AG04450 (cell line): ENCODE data around the gene UBXN1. TPM values are rescaled to one million over a fixed set of nuclear protein-coding genes. Genes with fewer than 3 reads are reported as not detected.

Experiments used
- CTCF ChIA-PET: fragments of 300-600, 350-600 bp; formaldehyde crosslinking; extraction: SDS; loops from one replicate; lab custom pipeline; 2022; ENCODE audit warnings: antibody characterized with exemption, inconsistent platforms; lab: Charles Lee
- POLR2A ChIA-PET: fragments of 350-600 bp; formaldehyde crosslinking; extraction: SDS; loops from one replicate; lab custom pipeline; 2021; ENCODE audit warnings: antibody characterized with exemption, inconsistent platforms; lab: Yijun Ruan, JAX
- DNase-seq: peaks from one replicate; pipeline ENCODE4 v3.0.0-alpha.2; 2011; ENCODE audit warnings: low read depth, low spot score
- H3K27ac ChIP-seq: one replicate; pipeline ENCODE4 v1.5.1; 2012; ENCODE audit warnings: low read depth, low read length, control low read depth
- H3K27me3 ChIP-seq: one replicate; pipeline ENCODE4 v1.6.0; 2012; ENCODE audit warnings: low read length; ENCODE audit not compliant: control insufficient read depth, insufficient read depth
- H3K4me3 ChIP-seq: 2 replicates; pipeline ENCODE4 v1.5.1; 2011; ENCODE audit warnings: mild to moderate bottlenecking, low read depth, low read length, control low read depth
- H3K9me3 ChIP-seq: 2 replicates; pipeline ENCODE4 v1.5.1; 2012; ENCODE audit warnings: low read length; ENCODE audit not compliant: control insufficient read depth, insufficient read depth
- CTCF ChIP-seq: IDR thresholded peaks from 2 replicates; pipeline ENCODE4 v1.5.1; 2011; ENCODE audit warnings: low read depth, low read length, control low read depth, inconsistent platforms
- polyA plus RNA-seq: library from polyadenylated mRNA; depleted of rRNA; stranded (reverse); fragments of >200 nt; gene quantifications from 2 replicates; pipeline ENCODE4 v1.2.3, GENCODE V29; 2011; rRNA removed
- small RNA-seq: library from RNA; depleted of rRNA; stranded (forward); fragments of <200 nt; gene quantifications from one replicate; pipeline ENCODE3, GENCODE V24; 2012; ENCODE audit warnings: low read depth; ENCODE audit not compliant: insufficient read length

Gene UBXN1
- polyA plus RNA-seq, 1 experiment, result 100 TPM

DNA sequence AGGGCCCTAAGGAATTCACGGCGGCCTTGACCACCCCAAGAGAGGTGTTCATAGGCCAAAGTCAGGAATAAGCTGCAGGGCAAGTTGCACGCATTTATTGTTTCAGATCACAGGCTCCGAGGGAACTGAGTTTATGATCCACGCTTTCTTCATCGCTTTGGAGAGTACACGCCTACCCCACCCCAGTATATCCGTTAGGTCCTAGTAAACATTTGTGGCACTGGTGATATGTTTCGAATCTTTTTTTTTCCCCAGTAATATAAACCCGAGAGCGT, 33.3 kb downstream of the UBXN1 start:
- H3K27me3 ChIP-seq, result no peaks in the 10 kb centered on the region
- POLR2A ChIA-PET, result interaction anchor here (0.8 to 2.0 kb wide), 6 partner anchors 19 to 72 kb away, joined by 3 to 33 read pairs (median 5); partner anchors contain the start of genes B3GAT3, C11orf98, CSKMT and EEF1G
- no peak for TF ChIP-seq CTCF
- no peak for DNase-seq
- H3K27ac ChIP-seq, result peak overlapping the region; percentile 94
- H3K4me3 ChIP-seq, result peak overlapping the region; percentile 93
- H3K9me3 ChIP-seq, result peaks cover 6% of the 10 kb centered on the region; the same call in 1 of the 2 replicates
- CTCF ChIA-PET, result interaction anchor here (0.9 kb wide), 1 partner anchor 251 kb away, joined by 3 read pairs; no protein-coding TSS in a partner anchor

DNA sequence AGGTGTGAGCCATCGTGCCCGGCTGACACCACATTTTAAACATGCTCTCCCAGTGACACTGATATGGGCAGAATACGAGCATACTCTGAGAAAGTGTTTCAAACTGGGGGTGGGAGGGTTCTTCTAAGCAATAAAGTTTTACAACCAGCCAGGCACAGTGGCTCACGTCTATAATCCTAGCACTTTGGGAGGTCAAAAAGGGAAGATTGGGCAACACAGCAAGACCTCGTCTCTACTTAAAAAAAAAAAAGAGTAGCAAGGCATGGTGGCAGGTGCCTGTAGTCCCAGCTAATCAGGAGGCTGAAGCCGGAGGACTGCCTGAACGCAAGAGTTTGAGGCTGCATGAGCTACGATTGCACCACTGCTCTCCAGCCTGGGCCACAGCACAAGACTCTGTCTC, 34.7 kb downstream of the UBXN1 start:
- DNase-seq, result no peak
- CTCF ChIA-PET, result no interaction called here
- TF ChIP-seq CTCF, result no peak
- POLR2A ChIA-PET, result interaction anchor here (0.7 to 0.8 kb wide), 2 partner anchors 9 to 21 kb away, joined by 3 to 5 read pairs; partner anchors contain the start of genes C11orf98, CSKMT and INTS5
- Histone ChIP-seq H3K27me3 (no peaks in the 10 kb centered on the region), H3K4me3 (no peak overlapping the region), H3K9me3 (peaks cover 6% of the 10 kb centered on the region; the same call in 1 of the 2 replicates), H3K27ac (no peak overlapping the region)

DNA sequence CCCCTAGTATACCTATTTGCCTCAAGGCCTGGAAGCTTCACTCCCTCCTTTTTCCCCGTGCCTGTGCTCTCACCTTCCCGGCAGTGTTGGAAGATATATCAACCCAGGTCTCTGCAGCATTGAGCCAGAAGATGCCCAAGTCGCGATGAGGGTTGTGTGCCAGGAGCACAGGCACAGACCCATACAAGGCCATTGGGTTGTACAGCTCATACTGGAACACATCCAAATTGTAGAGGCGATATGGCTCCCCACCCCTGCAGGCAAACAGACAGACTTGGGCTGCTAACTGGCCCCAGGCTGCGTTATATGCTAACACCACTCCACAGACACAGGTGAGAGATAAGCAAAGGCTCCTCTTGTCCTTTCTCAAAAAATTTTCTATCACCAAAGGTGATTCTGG, 46.4 kb downstream of the UBXN1 start:
- DNase-seq, result no peak
- Histone ChIP-seq H3K27ac (no peak overlapping the region), H3K9me3 (no peaks in the 10 kb centered on the region), H3K4me3 (no peak overlapping the region), H3K27me3 (no peaks in the 10 kb centered on the region)
- ChIA-PET POLR2A (interaction anchor here (1.3 kb wide), 1 partner anchor 33 kb away, joined by 4 read pairs; the partner anchor contains the start of genes C11orf98 and CSKMT), CTCF (no interaction called here)
- no peak for TF ChIP-seq CTCF

- ChIA-PET CTCF (no interaction called here), POLR2A (no interaction called here)
- Histone ChIP-seq H3K27ac (no peak overlapping the region), H3K9me3 (no peaks in the 10 kb centered on the region), H3K27me3 (no peaks in the 10 kb centered on the region), H3K4me3 (no peak overlapping the region)
- DNase-seq, result no peak
- TF ChIP-seq CTCF, result no peak
These were observed 51.2 kb downstream of the UBXN1 start for GRCh38 chr11:62627713-62628112.

Small RNA genes within 50 kb of the gene (small RNA-seq; reads per million reads assigned to genes)
- not detected for gene SNORA57

Other genes with a start within 250 kb of the UBXN1 start
- gene AHNAK, start 132.3 kb downstream of the UBXN1 start, polyA plus RNA-seq, result 231 and 243 TPM in 2 replicates
- 2,186 and 2,474 TPM in 2 replicates for gene EEF1G, start 105.2 kb downstream of the UBXN1 start, polyA plus RNA-seq
- 7.8 and 9.0 TPM in 2 replicates for gene TUT1, start 87.5 kb downstream of the UBXN1 start, polyA plus RNA-seq
- gene MTA2, start 77.2 kb downstream of the UBXN1 start, polyA plus RNA-seq, result 22.9 and 36.7 TPM in 2 replicates
- 17.1 and 18.6 TPM in 2 replicates for gene EML3, start 66.3 kb downstream of the UBXN1 start, polyA plus RNA-seq
- 1.4 and 2.0 TPM in 2 replicates for gene ROM1, start 65.8 kb downstream of the UBXN1 start, polyA plus RNA-seq
- 14.5 and 20.2 TPM in 2 replicates for gene B3GAT3, start 57.1 kb downstream of the UBXN1 start, polyA plus RNA-seq
- gene GANAB, start 32.5 kb downstream of the UBXN1 start, polyA plus RNA-seq, result 369 and 464 TPM in 2 replicates
- gene INTS5, start 25.8 kb downstream of the UBXN1 start, polyA plus RNA-seq, result 10.6 and 12.6 TPM in 2 replicates
- gene C11orf98, start 13.9 kb downstream of the UBXN1 start, polyA plus RNA-seq, result 38.8 and 43.6 TPM in 2 replicates
- 4.6 and 4.7 TPM in 2 replicates for gene CSKMT, start 13.8 kb downstream of the UBXN1 start, polyA plus RNA-seq
- gene UQCC3, start 7.4 kb downstream of the UBXN1 start, polyA plus RNA-seq, result 5.4 and 6.2 TPM in 2 replicates
- 2.4 and 3.2 TPM in 2 replicates for gene LBHD1, start 6.8 kb downstream of the UBXN1 start, polyA plus RNA-seq
- gene LRRN4CL, start 10.5 kb upstream of the UBXN1 start, polyA plus RNA-seq, result 4.1 and 5.7 TPM in 2 replicates
- 42.8 and 63.7 TPM in 2 replicates for gene BSCL2, start 28.4 kb upstream of the UBXN1 start, polyA plus RNA-seq
- 0.11 TPM in 1 of 2 replicates, not detected in the other for gene GNG3, start 28.6 kb upstream of the UBXN1 start, polyA plus RNA-seq
- gene HNRNPUL2, start 48.4 kb upstream of the UBXN1 start, polyA plus RNA-seq, result 26.6 and 28.2 TPM in 2 replicates
- 32.2 and 32.5 TPM in 2 replicates for gene TTC9C, start 49.4 kb upstream of the UBXN1 start, polyA plus RNA-seq
- gene ZBTB3, start 75.1 kb upstream of the UBXN1 start, polyA plus RNA-seq, result 3.2 and 3.7 TPM in 2 replicates
- gene POLR2G, start 82.5 kb upstream of the UBXN1 start, polyA plus RNA-seq, result 213 and 215 TPM in 2 replicates
- 8.9 and 13.4 TPM in 2 replicates for gene TAF6L, start 92.3 kb upstream of the UBXN1 start, polyA plus RNA-seq
- 51.7 and 63.8 TPM in 2 replicates for gene TMEM179B, start 108.3 kb upstream of the UBXN1 start, polyA plus RNA-seq
- 12.3 and 13.5 TPM in 2 replicates for gene TMEM223, start 112.9 kb upstream of the UBXN1 start, polyA plus RNA-seq
- 48.9 and 66.1 TPM in 2 replicates for gene NXF1, start 126.4 kb upstream of the UBXN1 start, polyA plus RNA-seq
- gene STX5, start 153.0 kb upstream of the UBXN1 start, polyA plus RNA-seq, result 51.7 and 52.1 TPM in 2 replicates
- gene TEX54, start 153.8 kb upstream of the UBXN1 start, polyA plus RNA-seq, result not detected in 2 replicates
- 18.0 and 21.6 TPM in 2 replicates for gene WDR74, start 160.5 kb upstream of the UBXN1 start, polyA plus RNA-seq
- 263 and 284 TPM in 2 replicates for gene SLC3A2, start 201.8 kb upstream of the UBXN1 start, polyA plus RNA-seq
- gene CHRM1, start 242.3 kb upstream of the UBXN1 start, polyA plus RNA-seq, result not detected in 2 replicates